GM12801 (cell line): ENCODE data around the gene ANGPTL1.

Experiments
- CTCF ChIP-seq: IDR thresholded peaks from one replicate; pipeline ENCODE4 v1.5.1; 2011; ENCODE audit warnings: control low read depth; ENCODE audit not compliant: insufficient read length; ENCODE audit errors: extremely low read depth

ANGPTL1 gene

GRCh38 chr1:178846306-178846705 lies 24.6 kb downstream of the ANGPTL1 start:
- no peak for TF ChIP-seq CTCF

GRCh38 chr1:178844436-178844835 lies 26.4 kb downstream of the ANGPTL1 start:
- TF ChIP-seq CTCF = no peak

DNA sequence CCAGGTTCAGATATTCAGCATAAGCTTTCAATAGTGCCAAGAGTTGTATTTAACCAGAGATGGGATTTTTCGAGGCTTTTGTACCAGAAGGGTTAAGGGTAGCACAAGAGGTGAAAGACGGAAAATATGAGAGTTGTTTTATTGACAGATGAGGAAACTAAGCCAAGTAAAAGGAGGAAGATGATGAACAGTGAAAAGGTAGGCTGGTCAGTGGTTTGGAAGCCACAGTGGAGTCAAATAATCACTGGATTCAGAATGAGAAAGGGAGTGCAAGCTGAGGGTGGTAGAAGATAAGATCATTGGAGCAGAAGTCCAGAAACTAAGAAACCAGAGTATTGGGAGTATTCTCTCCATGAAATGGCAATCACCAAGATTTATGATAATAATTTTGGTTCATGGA lies 45.7 kb downstream of the ANGPTL1 start:
- TF ChIP-seq CTCF = no peak

GRCh38 chr1:178821134-178821866 lies 49.6 kb downstream of the ANGPTL1 start:
- TF ChIP-seq CTCF = no peak

DNA sequence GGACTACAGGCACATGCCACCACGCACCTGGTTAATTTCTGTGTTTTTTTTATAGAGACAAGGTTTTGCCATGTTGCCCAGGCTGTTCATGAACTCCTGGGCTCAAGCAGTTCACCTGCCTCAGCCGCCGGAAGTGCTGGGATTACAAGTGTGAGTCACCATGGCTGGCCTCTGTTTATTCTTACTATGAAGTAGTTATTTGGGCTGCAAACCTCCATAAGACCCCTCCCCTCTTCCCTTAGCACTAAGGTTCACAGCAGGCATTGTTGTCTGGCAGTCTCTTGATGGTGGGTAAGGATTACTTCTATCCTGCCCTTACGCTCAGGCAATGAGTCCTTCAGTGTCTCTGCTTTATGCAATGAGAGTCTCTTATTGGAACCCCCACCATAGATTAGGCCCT lies 51.8 kb downstream of the ANGPTL1 start:
- no peak for TF ChIP-seq CTCF

DNA sequence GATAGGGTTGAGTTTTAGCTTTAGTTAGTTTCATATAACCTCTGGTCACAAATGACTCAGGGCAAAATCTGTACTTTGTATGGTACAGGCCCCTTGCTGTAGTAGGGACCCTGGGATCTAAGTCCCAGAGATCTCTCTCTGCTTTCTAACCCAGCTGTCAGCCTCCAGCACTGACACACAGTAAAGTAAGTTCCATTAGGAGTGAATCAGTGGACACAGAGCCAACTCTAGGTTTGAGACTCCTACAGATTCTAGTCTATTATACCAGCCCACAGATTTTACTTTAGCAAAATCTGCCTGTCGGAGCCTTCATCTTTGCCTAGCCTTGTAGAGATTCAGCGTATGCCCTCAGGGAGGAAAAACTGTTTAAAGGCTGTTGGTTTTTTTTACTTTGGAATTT lies 52.5 kb downstream of the ANGPTL1 start:
- no peak for TF ChIP-seq CTCF

- no peak for TF ChIP-seq CTCF
These were observed 60.3 kb downstream of the ANGPTL1 start for GRCh38 chr1:178810585-178810984.
